HCT116 (cell line): ENCODE measurements around the gene PTPRA. TPM values are rescaled to one million over a fixed set of nuclear protein-coding genes. Genes with fewer than 3 reads are reported as not detected.

Experiments used
- ATAC-seq: fragments of 200-7000 bp; cut with Tn5 transposase; 2 replicates; pipeline ENCODE4 v1.9.1; 2020; ENCODE audit warnings: mild to moderate bottlenecking, moderate library complexity
- BruUV-seq: library from RNA; stranded (reverse); fragments of 400-500 nt; replicated peaks from 2 replicates; lab custom pipeline; 2021; lab: Mats Ljungman, UMichigan
- CTCF ChIA-PET: fragments of 300-600 bp; sonication (Branson Sonifier 250); formaldehyde crosslinking; loops from one replicate; lab custom pipeline; 2021; ENCODE audit warnings: antibody characterized with exemption; lab: Charles Lee
- POLR2A ChIA-PET: fragments of 300-600, 350-600 bp; sonication (Branson Sonifier 250); formaldehyde crosslinking; loops from one replicate; lab custom pipeline; 2021; ENCODE audit warnings: antibody characterized with exemption; lab: Charles Lee
- RAD21 ChIA-PET, 2 experiments: fragments of 300-600 bp; sonication (Branson Sonifier 250); formaldehyde crosslinking; loops; one replicate each; lab custom pipeline; 2023; ENCODE audit warnings: low total read pairs in 2 of 2; ENCODE audit not compliant: uncharacterized antibody in 2 of 2, unreplicated experiment in 2 of 2, low non-redundant PET in 1 of 2; lab: Charles Lee
- DNase-seq: peaks from one replicate; pipeline ENCODE4 v3.0.0-alpha.2; 2010; ENCODE audit warnings: low read depth, low spot score
- H2AFZ ChIP-seq: fragments of 200-600 bp; shearing (Covaris generic), sonication (generic); 2 replicates; pipeline ENCODE4 v1.6.1; 2017; ENCODE audit warnings: low read depth, mixed run types, mixed read lengths, antibody characterized with exemption, low read length; ENCODE audit not compliant: poor library complexity, severe bottlenecking
- H3K27ac ChIP-seq: 2 replicates; pipeline ENCODE4 v1.5.1; 2012; ENCODE audit warnings: low read depth, low read length
- H3K27me3 ChIP-seq: fragments of 200-600 bp; sonication (generic); 2 replicates; pipeline ENCODE4 v1.6.1; 2016; ENCODE audit warnings: mixed run types, low read length, mixed read lengths; ENCODE audit not compliant: insufficient read depth
- H3K36me3 ChIP-seq, 2 experiments: fragments of 200-500 bp in 1 of 2; fragments of 200-600 bp in 1 of 2; sonication (Bioruptor generic) in 1 of 2; sonication (generic) in 1 of 2; 2 replicates each; pipeline versions ENCODE4 v1.5.1 to v1.6.1; 2014 to 2016; ENCODE audit warnings: low read length in 2 of 2, inconsistent platforms in 1 of 2, mixed read lengths in 1 of 2, mixed run types in 1 of 2; ENCODE audit not compliant: insufficient read depth in 2 of 2, control insufficient read depth in 1 of 2
- H3K4me1 ChIP-seq, 2 experiments: fragments of 200-600 bp in 1 of 2; sonication (generic) in 1 of 2; 2 replicates each; pipeline versions ENCODE4 v1.5.1 to v1.6.1; 2012 to 2017; ENCODE audit warnings: low read length in 2 of 2, inconsistent platforms in 1 of 2, mild to moderate bottlenecking in 1 of 2, mixed read lengths in 1 of 2, mixed run types in 1 of 2, moderate library complexity in 1 of 2; ENCODE audit not compliant: insufficient read depth in 2 of 2, control insufficient read depth in 1 of 2
- H3K4me2 ChIP-seq: fragments of 200-600 bp; sonication (generic); 2 replicates; pipeline ENCODE4 v1.6.1; 2017; ENCODE audit warnings: mixed run types, low read length, mixed read lengths
- H3K4me3 ChIP-seq, 2 experiments: fragments of 200-600 bp in 1 of 2; sonication (generic) in 1 of 2; replicated peaks in 1 of 2; 2 replicates each; pipeline ENCODE4 v1.5.1; 2011 to 2016; ENCODE audit warnings: low read length in 2 of 2, control low read depth in 1 of 2, low read depth in 1 of 2, mild to moderate bottlenecking in 1 of 2, mixed read lengths in 1 of 2, mixed run types in 1 of 2
- H3K79me2 ChIP-seq: fragments of 200-600 bp; sonication (generic); 2 replicates; pipeline ENCODE4 v1.6.1; 2017; ENCODE audit warnings: mild to moderate bottlenecking, mixed run types, low read length, moderate library complexity, mixed read lengths; ENCODE audit not compliant: insufficient read depth
- H3K9ac ChIP-seq: fragments of 200-600 bp; sonication (generic); 2 replicates; pipeline ENCODE4 v1.6.1; 2016; ENCODE audit warnings: low read length, mixed read lengths
- H3K9me2 ChIP-seq: fragments of 200-600 bp; sonication (generic), shearing (Covaris generic); 2 replicates; pipeline ENCODE4 v1.6.1; 2017; ENCODE audit warnings: mixed run types, mild to moderate bottlenecking, moderate library complexity; ENCODE audit not compliant: insufficient read depth
- H3K9me3 ChIP-seq, 2 experiments: fragments of 200-500 bp in 1 of 2; fragments of 200-600 bp in 1 of 2; sonication (Bioruptor generic) in 1 of 2; sonication (generic) in 1 of 2; 2 replicates each; pipeline ENCODE4 v1.6.1; 2014 to 2017; ENCODE audit warnings: low read length in 2 of 2, mixed read lengths in 2 of 2, inconsistent platforms in 1 of 2, low read depth in 1 of 2, mild to moderate bottlenecking in 1 of 2, mixed run types in 1 of 2, moderate library complexity in 1 of 2; ENCODE audit not compliant: control insufficient read depth in 1 of 2, insufficient read depth in 1 of 2
- H4K20me1 ChIP-seq: fragments of 200-600 bp; sonication (generic), shearing (Covaris generic); 2 replicates; pipeline ENCODE4 v1.6.1; 2017; ENCODE audit warnings: mixed run types, mild to moderate bottlenecking, moderate library complexity; ENCODE audit not compliant: insufficient read depth
- CBX3 ChIP-seq: IDR thresholded peaks from 2 replicates; pipeline ENCODE4 v1.6.1; 2012; ENCODE audit warnings: low read depth
- CTCF ChIP-seq, 3 experiments: fragments of 200-600 bp in 1 of 3; sonication (generic) in 1 of 3; IDR thresholded peaks in 2 of 3; conservative IDR thresholded peaks in 1 of 3; 2 replicates each; pipeline ENCODE4 v1.5.1; 2012 to 2017; ENCODE audit warnings: low read depth in 2 of 3, low read length in 2 of 3, antibody characterized with exemption in 1 of 3, borderline replicate concordance in 1 of 3, control low read depth in 1 of 3, mild to moderate bottlenecking in 1 of 3, mixed read lengths in 1 of 3, mixed run types in 1 of 3, moderate library complexity in 1 of 3; ENCODE audit not compliant: insufficient read depth in 1 of 3
- ELF1 ChIP-seq: IDR thresholded peaks from 2 replicates; pipeline ENCODE4 v1.6.1; 2012; ENCODE audit warnings: low read depth, borderline replicate concordance
- EZH2phosphoT487 ChIP-seq: fragments of 200-600 bp; IDR thresholded peaks from 2 replicates; pipeline ENCODE4 v1.6.1; 2018; ENCODE audit warnings: antibody characterized with exemption, borderline replicate concordance
- FOSL1 ChIP-seq: IDR thresholded peaks from 2 replicates; pipeline ENCODE4 v1.6.1; 2012; ENCODE audit warnings: low read depth
- JUND ChIP-seq: IDR thresholded peaks from 2 replicates; pipeline ENCODE4 v1.6.1; 2012
- MAX ChIP-seq: IDR thresholded peaks from 2 replicates; pipeline ENCODE4 v1.6.1; 2012
- POLR2A ChIP-seq: IDR thresholded peaks from 2 replicates; pipeline ENCODE4 v1.7.0; 2011; ENCODE audit warnings: borderline replicate concordance; ENCODE audit not compliant: insufficient read depth, insufficient read length; ENCODE audit errors: extremely low read depth
- SRF ChIP-seq: IDR thresholded peaks from 2 replicates; pipeline ENCODE4 v1.6.1; 2012; ENCODE audit warnings: low read depth
- ZFX ChIP-seq: fragments of 450-650 bp; IDR thresholded peaks from 2 replicates; pipeline ENCODE4 v1.6.1; 2017
- ZNF274 ChIP-seq: fragments of 200-500 bp; sonication (Bioruptor generic); IDR thresholded peaks from 2 replicates; pipeline ENCODE4 v1.6.1; 2014; ENCODE audit warnings: mild to moderate bottlenecking, low read depth, low read length, inconsistent platforms
- intact Hi-C: fragments of 100-400 bp; cut with micrococcal nuclease; formaldehyde crosslinking; loops from 2 replicates; pipeline ENCODE4 v1.10.0; 2022
- total RNA-seq: library from RNA; stranded (reverse); gene quantifications from one replicate; pipeline ENCODE4 v1.2.1, GENCODE V29; 2021; ENCODE audit not compliant: unreplicated experiment
- TF ChIP-seq, protein P1 (sequence below): IDR thresholded peaks from 2 replicates; pipeline ENCODE4 v1.6.1; 2012; ENCODE audit warnings: low read depth
- TF ChIP-seq, protein P2 (sequence below): IDR thresholded peaks from 2 replicates; pipeline ENCODE4 v1.6.1; 2011; ENCODE audit warnings: mild to moderate bottlenecking, low read length, moderate library complexity; ENCODE audit not compliant: insufficient replicate concordance; ENCODE audit errors: extremely low read depth

The PTPRA gene
- total RNA-seq, 1 experiment from 2014 or later, result 44.6 TPM

DNA sequence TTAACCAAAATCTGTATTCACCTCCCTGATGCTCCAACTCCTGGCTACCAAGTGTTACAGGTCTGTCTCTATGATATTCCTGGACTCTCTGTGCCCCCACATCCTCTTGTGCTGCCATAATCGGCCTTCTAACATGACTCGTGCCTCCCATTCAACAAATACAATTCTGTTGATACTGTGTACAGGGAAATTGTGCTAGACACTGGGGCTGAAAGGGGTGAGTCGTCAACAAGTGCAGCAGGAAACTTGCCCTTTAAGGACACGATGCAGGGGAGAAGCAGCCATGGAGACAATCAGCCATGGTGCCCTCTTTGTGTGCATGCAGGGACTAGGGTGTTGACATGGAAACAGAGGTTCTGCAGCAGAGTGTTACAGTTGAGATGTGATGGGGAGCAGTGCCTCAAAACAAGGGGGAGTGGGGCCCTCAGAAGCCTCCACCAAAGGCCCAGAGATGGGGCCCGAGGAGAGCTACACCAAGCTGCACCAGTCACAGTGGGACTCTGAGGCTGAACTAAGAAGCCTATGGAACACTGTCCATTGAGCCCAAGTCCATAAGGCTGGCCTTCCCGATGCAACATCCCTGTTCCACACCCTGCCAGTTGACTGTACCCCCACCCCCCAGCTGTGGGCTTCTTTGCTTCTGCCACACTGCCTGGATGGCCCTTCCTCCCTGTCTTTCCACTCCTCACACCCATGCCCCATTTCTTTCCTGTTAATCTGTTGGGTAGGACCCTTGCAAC lies 35.9 kb upstream of the PTPRA start:
- CTCF ChIA-PET, result no interaction called here
- intact Hi-C loops, result no loop called here

More for the DNA sequence above, 35.9 kb upstream of the PTPRA start:
- RAD21 ChIA-PET, result no interaction called here
- Histone ChIP-seq H3K9ac (no peak overlapping the region), H3K9me2 (no peaks in the 10 kb centered on the region), H3K79me2 (peaks cover 12% of the 10 kb centered on the region), H3K9me3 (no peaks in the 10 kb centered on the region), H3K4me2 (no peak overlapping the region), H3K36me3 (no peaks in the 10 kb centered on the region), H3K4me1 (peaks cover 13 to 21% of the 10 kb centered on the region in 2 experiments; a peak in 3 of 4 replicates), H2AFZ (no peak overlapping the region), H3K27me3 (no peaks in the 10 kb centered on the region), H4K20me1 (no peaks in the 10 kb centered on the region), H3K4me3 (no peak overlapping the region), H3K27ac (no peak overlapping the region)
- DNase-seq (no peak), ATAC-seq (no peak)
- BruUV-seq, result no TSS peak
- POLR2A ChIA-PET, result no interaction called here
- TF ChIP-seq, protein P1, sequence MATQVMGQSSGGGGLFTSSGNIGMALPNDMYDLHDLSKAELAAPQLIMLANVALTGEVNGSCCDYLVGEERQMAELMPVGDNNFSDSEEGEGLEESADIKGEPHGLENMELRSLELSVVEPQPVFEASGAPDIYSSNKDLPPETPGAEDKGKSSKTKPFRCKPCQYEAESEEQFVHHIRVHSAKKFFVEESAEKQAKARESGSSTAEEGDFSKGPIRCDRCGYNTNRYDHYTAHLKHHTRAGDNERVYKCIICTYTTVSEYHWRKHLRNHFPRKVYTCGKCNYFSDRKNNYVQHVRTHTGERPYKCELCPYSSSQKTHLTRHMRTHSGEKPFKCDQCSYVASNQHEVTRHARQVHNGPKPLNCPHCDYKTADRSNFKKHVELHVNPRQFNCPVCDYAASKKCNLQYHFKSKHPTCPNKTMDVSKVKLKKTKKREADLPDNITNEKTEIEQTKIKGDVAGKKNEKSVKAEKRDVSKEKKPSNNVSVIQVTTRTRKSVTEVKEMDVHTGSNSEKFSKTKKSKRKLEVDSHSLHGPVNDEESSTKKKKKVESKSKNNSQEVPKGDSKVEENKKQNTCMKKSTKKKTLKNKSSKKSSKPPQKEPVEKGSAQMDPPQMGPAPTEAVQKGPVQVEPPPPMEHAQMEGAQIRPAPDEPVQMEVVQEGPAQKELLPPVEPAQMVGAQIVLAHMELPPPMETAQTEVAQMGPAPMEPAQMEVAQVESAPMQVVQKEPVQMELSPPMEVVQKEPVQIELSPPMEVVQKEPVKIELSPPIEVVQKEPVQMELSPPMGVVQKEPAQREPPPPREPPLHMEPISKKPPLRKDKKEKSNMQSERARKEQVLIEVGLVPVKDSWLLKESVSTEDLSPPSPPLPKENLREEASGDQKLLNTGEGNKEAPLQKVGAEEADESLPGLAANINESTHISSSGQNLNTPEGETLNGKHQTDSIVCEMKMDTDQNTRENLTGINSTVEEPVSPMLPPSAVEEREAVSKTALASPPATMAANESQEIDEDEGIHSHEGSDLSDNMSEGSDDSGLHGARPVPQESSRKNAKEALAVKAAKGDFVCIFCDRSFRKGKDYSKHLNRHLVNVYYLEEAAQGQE, result no peak
- TF ChIP-seq JUND (no peak), FOSL1 (no peak), EZH2phosphoT487 (no peak), SRF (no peak), CTCF (IDR thresholded peaks at IDR 0.05 in 2 of 3, conservative IDR thresholded peaks at IDR 0.05 in 1 of 3; ENCODE audit: borderline replicate concordance in 1 of 3, insufficient read depth in 1 of 3, low read depth in 2 of 3, low read length in 2 of 3) (no peak), ZNF274 (no peak), ZFX (no peak), MAX (no peak), ELF1 (no peak), POLR2A (no peak), CBX3 (no peak)
- TF ChIP-seq, protein P2, sequence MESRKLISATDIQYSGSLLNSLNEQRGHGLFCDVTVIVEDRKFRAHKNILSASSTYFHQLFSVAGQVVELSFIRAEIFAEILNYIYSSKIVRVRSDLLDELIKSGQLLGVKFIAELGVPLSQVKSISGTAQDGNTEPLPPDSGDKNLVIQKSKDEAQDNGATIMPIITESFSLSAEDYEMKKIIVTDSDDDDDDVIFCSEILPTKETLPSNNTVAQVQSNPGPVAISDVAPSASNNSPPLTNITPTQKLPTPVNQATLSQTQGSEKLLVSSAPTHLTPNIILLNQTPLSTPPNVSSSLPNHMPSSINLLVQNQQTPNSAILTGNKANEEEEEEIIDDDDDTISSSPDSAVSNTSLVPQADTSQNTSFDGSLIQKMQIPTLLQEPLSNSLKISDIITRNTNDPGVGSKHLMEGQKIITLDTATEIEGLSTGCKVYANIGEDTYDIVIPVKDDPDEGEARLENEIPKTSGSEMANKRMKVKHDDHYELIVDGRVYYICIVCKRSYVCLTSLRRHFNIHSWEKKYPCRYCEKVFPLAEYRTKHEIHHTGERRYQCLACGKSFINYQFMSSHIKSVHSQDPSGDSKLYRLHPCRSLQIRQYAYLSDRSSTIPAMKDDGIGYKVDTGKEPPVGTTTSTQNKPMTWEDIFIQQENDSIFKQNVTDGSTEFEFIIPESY, result no peak
- TF ChIP-seq, all 23 proteins: peak for 0
